HG02798 (cell line): ENCODE results near the gene HOXA7.

ENCODE experiments used
- ATAC-seq: cut with Tn5 transposase; IDR thresholded peaks from one replicate; pipeline ENCODE4 v1.9.1; 2021; ENCODE audit warnings: mild to moderate bottlenecking; ENCODE audit not compliant: unreplicated experiment, poor library complexity

HOXA7 gene

GRCh38 chr7:27182861-27183681 is 26.6 kb upstream of the HOXA7 start:
- ATAC-seq: no peak

DNA sequence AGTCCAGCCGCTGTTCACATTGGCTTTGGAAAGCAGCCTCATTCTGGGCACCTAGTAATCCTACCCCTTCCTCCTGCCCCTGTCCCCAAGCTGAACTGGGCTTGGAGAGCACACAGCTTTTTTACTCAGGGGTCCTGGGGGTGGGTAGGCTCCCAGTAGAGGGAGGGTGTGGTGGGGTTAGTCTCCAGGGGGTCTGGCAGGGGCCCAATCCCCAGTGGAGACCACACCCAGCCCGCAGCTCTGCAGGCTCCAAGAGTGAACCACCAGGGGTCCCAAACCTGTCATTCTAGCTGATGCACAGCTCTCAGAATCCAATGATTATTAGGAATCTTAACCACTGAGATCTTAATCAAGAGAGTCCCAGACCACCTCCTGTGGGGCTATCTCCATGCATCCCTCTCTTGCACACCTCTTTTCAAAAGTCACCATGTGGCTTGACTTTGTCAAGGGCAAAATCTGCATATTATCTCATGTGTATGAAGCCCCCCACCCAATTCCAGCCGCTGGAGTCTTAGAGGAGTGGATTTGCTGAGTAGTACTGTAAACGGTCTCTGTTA is 25.9 kb upstream of the HOXA7 start:
- no peak for ATAC-seq

DNA sequence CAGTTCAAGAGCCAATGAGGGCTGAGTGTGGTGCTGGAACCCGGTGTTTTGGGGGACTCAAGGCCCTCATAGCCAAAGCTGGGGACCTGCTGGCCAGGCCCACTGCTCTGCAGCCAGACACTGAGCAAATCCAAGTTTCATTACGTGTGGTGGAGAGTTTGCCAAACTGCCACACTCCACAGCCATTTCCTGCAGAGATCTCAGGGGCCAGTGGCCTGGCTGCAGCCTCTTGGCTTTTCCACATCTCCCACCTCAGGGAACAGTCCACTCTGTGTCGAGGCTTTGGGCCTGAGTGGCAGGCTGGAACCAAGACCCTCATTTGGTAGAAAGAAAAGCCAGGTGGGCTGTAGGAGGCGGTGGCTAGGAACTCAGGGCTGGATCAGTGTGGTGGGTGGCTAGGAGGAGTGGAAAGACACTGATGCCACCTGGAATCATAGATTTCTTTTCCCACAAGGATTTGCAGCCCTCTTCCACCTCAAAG is 25.4 kb upstream of the HOXA7 start:
- no peak for ATAC-seq

DNA sequence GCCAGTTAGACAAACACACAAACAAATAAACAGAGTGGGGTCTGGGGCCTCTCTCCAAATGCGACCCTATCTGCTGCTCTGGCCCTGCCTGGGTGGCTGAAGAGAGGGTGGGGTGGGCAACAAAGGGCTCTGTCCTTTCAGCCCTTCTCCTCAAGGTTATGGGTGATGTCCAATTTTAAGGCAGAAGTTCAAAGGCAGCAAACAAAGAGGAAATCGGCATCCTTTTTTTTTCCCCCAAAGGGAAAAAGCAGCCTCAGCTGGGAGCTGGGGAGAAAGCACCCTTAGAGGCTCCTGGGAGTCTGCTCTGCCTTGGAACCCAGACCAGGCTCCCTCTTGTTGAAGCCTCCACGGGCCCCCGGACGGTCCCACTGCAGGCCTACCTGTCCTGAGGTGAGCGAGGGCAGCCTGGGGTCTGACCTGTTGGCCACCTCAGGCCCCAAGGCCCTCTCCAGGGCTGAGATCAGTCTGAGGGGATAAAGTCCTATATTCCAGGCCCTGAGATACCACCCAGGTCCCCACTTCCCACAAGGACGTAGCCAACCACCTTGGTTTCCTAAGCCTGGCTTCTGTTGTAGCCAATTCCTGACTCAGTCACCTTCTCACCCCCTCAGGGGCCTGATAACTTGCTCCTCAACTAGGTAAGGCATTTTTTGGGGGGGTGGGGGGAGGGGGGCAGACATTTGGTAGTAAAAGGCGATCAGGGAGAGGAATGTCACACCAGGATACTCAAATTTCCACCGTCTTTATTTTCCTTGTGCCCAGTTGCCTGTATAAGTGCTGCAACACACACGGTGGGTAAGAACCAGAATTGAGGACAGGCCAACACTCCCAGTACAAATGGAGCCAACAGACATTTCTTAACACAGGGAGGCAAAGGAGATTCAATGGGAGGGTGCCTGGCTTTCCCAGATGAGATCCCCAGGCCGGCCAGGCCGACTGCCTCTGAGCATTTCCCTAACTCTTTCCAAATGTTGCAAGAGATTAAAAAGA is 24.3 kb upstream of the HOXA7 start:
- ATAC-seq: no peak

- no peak for ATAC-seq
These were observed 23.3 kb upstream of the HOXA7 start for GRCh38 chr7:27179503-27180430.

GRCh38 chr7:27179030-27179429 is 22.6 kb upstream of the HOXA7 start:
- ATAC-seq: no peak

- ATAC-seq: no peak
These were observed 21.9 kb upstream of the HOXA7 start for GRCh38 chr7:27178366-27178765.

- ATAC-seq: no peak
These were observed 21.4 kb upstream of the HOXA7 start for GRCh38 chr7:27177795-27178320.

- ATAC-seq: no peak
These were observed 20.7 kb upstream of the HOXA7 start for GRCh38 chr7:27176962-27177794.

GRCh38 chr7:27176524-27176845 is 20.0 kb upstream of the HOXA7 start:
- no peak for ATAC-seq

- no peak for ATAC-seq
These were observed 19.4 kb upstream of the HOXA7 start for GRCh38 chr7:27175626-27176523.

DNA sequence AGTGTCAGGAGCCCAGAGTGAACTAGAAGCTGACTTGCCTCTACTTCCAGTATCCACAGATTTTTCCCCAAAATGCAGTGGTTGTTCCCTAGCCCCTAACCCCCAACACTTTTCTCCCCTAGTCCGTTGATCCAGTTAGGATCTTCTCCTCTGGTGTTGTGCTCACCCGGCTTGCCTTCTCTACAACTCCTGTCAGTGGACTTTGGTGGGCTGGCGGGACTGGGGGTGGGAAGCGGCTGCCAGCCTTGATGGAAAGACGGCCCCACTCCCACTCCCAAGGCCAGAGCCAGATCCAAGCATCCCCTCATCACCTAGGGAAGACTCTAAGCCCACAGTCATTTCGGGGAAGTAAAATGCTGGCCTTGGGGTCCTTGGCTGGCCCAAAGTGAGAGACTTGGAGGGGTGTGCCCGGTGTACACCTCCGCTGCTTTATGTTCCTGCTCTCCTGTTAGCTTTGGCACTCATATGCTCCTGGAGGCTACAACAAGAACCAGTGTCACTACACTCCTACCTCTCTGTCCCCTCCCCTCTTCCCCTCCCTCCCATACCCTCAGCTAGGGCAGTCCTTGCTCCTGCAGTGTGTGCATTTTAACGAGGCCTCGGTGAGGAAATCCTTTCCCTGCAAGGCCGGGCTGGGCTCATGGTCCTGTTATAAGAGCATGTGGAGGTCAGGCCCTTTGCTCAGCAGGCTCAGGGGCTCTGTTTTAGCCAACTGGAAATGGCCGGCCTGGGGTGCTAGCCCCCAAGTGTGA is 18.6 kb upstream of the HOXA7 start:
- no peak for ATAC-seq

GRCh38 chr7:27173956-27174873 is 17.7 kb upstream of the HOXA7 start, which contains the start of gene HOXA10:
TSS of gene HOXA10 (minus strand) at chr7:27174320. CDS start at chr7:27174306, 14 bp downstream.
- peak; percentile 16 for ATAC-seq

- peak; percentile 44 for ATAC-seq
These were observed 17.1 kb upstream of the HOXA7 start for GRCh38 chr7:27173511-27173955.

GRCh38 chr7:27172823-27173510 is 16.5 kb upstream of the HOXA7 start:
- peak; percentile 24 for ATAC-seq
